H4 (cell line): ENCODE results near the gene TREML1. TPM values are rescaled to one million over a fixed set of nuclear protein-coding genes. Genes with fewer than 3 reads are reported as not detected.
"Not testable (repeated sequence)": the region's sequence is repeated elsewhere in the genome, so short reads cannot be mapped to it uniquely, and the experiment has no call there.

Experiments used
- DNase-seq: peaks from one replicate; pipeline ENCODE4 v3.0.0-alpha.2; 2015; ENCODE audit warnings: low spot score
- total RNA-seq: library from RNA; depleted of rRNA; stranded (reverse); fragments of >200 nt; shearing (Covaris generic); gene quantifications from 2 replicates; pipeline ENCODE4 v1.2.3, GENCODE V29; 2014; rRNA removed

The TREML1 gene, protein sequence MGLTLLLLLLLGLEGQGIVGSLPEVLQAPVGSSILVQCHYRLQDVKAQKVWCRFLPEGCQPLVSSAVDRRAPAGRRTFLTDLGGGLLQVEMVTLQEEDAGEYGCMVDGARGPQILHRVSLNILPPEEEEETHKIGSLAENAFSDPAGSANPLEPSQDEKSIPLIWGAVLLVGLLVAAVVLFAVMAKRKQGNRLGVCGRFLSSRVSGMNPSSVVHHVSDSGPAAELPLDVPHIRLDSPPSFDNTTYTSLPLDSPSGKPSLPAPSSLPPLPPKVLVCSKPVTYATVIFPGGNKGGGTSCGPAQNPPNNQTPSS
- not detected in 2 replicates for total RNA-seq

DNA sequence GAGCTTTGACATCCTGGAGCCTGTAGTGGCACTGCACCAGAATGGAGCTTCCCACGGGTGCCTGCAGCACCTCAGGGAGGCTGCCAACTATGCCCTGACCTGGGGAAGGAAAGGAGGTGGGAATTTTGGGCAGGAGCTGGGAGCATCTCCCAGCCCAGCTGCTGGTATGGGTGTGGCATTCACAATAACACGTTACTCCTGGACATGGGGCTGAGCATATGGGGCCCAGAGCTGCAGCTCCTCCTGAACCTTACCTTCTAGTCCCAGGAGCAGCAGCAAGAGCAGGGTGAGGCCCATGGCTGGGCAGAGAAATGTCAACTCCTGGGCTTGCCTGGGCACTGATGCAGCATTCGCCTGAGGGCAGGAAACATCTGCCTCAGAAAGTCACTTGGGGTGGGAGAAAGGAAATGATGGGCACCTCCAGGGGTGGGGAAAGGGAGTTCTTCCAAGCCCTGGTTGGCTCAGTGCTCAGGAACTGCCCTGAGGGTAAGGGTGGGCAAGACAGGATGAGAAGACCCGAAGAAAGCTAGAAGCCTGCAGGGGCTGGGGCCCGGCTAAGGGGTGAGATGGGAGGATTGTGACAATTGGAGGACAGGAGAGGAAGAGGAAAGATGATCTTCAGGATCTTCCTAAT, at the start of gene TREML1:
Gene TREML1, minus strand, starts transcription at position 356 of the 634 bp plus-strand sequence. Its CDS starts 59 bp downstream, at position 297.
- DNase-seq, result no peak

DNA sequence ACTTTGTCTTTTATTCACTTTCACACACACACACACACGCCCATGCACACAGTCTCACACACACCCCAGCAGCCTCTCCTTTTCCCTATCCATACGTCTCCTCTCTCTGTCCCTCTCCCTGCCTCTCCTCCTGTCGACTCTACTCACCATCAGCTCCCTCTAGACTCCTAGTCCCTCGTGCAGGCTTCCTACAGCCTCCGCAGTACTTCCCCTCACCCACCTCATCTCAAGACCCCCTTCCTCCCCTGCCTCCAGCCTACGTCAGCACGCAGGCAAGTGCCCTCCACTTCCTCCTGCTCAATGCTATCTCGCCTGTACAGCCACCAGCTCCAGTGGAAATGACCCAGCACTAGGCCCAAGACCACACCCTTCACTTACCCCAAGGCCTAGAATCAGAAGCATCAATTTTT, 47.6 kb upstream of the TREML1 start:
- no peak for DNase-seq

DNA sequence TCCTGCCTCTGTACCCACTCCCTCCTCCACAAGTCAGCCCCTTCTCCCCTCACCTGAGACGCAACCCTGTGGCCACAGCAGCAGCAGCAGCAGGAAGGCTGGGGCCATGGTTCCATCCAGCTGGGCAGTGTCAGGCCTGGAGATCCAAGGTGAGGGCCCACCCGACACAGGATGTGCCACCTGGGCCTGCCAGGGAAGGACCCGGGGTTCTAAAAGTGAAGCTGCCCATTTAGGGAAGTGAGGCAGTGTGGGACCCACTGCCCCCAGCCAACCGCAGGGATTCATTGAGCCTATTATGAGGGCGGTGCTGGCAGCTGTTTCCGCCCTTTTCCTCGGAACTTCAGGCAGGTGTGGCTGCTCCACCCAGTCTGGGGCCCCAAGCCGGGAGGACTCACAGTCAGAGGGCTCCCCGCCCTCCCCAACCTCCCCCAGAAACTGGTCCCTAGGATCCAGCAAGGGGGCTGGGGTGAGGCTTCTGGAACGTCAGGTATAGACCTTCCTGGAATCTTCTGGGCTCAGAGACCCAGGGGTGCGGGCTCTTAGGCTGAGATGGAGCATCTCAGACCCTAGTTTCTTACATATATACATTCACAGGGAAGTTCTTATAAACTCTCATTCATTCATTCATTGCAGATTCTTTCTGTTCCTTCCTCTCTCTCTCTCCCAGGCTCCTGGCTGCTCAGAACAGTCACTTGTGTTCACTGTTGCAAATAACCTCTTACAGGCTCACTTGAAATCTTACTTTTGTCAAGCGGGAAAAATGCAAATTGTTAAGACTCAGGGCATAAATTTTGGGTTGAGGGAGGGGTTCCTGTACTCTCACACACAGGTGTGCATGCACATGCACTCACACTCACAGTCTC, 47.0 kb upstream of the TREML1 start, which contains the start of gene TREML2:
Gene TREML2, minus strand, starts transcription at position 249 of the 863 bp plus-strand sequence. Its CDS starts 141 bp downstream, at position 108.
- DNase-seq, result no peak

DNA sequence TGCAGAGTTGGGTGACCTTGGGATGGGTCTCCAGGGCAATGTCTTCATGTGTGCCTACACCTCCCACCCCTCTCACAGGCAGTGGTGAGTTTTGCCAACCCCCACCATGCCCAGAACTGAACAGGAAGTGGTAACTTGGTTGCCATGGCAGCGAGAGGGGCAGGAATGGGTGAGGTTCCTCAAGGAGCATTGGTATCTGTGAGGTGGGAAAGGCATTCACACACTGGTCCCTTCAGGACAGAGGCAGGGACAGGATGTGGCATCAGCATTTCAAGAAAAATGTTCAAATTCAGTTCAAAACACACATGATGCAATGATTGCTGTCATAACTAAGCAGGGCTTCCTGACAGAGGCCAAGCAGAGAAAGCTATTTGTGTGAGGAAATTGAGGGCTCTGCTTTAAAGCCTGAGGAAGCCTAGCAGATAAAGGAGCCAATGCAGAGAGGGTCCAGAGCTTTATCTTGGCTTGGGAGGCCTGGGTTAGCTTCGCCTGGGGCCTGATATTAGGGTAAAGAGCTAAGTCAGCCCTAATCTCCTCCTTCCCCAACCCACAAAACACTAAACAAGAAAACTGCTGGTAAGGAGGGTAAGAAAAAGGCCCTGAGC, 46.3 kb upstream of the TREML1 start:
- peak; percentile 87 for DNase-seq

DNA sequence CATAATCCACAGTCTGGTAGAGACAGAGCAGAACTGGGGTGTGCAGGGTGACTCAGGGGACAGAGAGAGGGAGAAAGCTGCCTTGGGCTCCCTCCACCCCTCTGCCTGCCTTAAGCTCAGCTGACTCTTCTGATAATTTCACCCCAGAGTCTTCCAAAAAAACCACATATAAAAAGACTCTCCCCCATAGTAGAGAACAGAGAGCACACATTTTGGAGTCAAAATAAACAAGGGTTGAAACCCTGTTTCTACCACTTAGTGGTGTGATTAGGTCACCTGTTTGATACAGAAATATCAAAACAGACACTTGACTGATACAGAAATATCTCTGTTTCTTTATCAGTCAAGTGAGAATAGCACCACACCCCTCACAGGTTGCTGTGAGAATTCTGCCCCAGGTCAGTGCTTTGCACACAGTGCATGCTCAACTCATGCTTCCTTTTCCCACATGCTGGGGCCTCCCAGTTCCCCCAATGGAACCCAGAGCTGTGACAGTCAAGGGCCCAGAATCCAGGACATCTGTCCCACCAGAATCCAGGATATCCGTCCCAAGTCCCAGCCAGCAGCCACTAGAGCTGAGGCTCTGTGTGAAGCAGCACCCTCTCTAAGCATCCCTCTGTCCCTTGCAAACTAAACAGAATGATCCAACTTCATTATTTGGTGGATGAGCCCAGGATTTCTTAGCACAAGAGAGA, 45.6 kb upstream of the TREML1 start:
- DNase-seq, result no peak

DNA sequence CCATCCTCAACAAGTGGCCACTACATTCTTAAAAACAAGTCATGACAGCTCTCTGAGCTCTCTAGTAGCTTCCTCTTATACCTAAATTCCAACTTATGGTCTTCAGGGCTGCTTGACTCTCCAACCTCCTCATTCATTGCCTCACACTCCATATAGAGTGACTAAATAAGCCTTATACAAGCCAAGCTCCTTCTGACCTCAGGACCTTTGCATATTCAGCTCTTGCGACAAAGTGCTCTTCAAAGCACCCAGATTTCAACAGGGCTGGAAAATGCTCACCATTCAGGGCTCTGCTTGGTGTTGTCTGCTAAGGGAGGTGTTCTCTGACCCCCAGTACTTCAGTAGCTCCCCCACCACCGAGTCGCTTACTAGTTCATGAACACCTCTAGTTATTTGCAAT, 43.1 kb upstream of the TREML1 start:
- DNase-seq, result no peak

DNA sequence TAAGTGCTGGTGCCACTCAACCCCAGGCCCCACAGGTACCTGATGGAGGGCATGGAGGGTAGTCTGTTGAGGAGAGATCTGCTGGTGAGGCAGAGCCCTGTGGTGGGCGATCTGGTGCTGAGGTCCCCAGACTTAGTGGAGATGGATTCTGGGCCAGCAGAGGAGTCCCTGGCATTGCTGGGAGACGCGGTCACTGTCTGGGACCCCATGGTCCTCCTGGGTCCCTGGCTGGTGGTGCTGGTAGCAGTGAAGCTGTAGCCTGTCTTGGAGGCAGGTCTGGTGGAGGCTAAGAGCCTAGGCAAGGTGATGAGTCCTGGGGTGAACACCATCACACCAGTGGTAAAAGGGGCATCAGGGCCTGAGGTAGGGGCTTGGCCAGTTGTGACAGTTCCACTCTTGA, 40.2 kb upstream of the TREML1 start:
- DNase-seq, result no peak

DNA sequence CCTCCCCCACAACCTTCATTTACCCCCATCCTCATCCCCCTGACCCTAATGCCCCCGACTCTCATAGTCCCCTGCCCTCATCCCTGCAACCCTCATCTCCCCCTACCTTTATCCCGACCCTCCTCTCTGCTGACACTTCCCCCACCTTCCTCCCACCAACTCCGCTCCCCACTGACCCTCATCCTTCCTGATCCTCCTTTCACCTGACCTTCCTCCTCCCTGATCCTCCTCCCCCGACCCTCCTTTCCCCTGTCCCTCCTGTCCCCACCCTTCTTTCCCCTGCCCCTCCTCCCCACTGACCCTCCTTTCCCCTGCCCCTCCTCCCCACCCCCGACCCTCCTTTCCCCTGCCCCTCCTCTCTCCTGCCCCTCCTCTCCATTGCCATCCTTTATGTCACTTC, 39.7 kb upstream of the TREML1 start:
- DNase-seq, result no peak

DNA sequence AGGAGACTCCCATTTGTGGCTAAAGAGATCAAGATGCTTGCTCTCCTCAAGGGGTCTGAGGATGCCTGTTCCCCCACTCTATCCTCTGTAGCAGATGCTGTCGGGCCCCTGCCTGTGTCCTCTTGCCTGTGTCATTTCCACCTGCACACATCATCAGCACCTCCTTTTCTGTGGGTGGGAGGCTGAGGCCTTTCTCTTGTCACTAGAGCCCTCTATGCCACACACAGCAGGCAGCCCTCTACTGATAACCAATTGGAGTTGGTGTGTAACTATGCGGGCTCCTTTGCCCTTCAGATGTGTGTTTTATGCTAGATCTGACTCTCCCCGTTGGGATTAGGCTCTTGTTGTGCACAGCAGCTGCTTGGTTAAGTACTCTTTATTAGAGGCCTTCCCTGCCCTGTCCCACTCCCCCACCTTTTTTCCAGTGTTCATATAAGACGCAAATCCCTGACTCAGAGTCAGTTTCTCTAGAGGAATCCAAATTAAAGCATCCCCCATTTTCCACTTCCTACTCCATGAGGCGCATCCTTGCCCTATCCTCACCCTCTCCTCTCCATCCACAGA, 39.1 kb upstream of the TREML1 start:
- DNase-seq, result no peak

DNA sequence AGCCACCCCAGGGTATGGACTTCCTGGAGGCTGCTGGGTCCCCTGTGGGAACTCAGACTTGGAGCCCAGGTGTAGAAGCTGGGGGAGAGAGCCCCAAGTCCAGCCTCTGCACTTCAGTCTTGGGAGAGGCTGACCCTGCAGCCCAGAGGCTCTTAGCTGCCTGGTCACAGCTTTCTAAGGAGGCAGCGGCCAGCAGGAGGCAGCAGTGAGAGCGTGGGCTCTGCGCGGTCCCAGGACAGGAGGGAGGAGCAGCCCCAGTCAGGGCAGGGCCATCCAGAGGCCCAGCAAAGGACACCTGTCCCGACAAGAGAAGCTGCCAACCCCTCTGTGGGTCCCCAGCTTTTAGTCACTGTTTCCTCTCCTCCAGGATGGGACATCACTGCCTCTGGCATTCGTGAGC, 37.4 kb upstream of the TREML1 start:
- no peak for DNase-seq

DNA sequence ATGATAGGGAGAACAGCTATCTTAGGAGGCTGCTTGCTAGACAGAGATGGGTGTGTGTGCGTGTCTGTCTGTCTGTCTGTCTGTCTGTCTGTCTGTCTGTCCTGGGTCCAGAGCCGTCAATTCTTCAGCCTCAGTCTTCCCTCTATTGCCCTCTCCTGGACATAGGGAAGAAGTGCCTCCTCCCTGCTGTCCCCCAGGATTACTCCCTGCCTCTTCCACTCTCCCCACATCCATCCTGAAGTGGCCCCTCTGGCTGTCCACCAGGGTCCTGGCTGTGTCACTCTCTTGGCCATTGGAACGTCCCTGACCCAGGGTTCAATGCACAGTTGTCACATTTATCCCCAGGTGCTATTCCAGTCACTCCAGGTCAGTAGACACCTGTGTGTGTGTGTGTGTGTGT, 36.6 kb upstream of the TREML1 start:
- DNase-seq, result no peak

DNA sequence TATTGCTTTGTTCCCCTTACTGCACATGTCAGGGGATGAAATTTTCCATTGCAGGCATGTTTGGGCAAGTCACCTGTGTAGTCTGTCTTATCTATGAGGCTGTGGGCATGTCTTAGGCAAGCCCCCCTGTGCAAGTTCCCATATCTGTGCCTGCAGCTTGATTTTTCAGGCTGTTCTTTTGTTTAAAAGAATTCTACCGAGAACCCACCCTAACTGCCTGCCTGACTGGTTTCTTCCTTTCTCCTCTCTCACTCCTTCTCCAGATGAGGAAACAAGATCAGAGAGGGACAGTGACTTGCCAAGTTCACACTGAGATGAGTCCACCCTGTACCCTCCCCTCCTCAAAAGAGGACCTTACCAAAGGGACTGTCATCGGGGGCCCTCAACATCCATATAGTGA, 35.8 kb upstream of the TREML1 start:
- DNase-seq, result no peak

DNA sequence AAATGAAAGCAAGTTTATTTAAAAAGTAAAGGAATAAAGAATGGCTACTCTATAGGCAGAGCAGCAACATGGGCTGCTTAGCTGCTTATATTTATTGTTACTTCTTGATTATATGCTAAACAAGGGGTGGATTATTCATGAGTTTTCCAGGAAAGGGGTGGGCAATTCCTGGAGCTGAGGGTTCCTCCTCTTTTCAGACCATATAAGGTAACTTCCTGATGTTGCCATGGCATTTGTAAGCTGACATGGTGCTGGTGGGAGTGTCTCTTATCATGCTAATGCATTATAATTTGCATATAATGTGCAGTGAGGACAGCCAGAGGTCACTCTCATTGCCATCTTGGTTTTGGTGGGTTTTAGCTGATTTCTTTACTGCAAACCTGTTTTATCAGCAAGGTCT, 34.9 kb upstream of the TREML1 start:
- not testable (repeated sequence) for DNase-seq

DNA sequence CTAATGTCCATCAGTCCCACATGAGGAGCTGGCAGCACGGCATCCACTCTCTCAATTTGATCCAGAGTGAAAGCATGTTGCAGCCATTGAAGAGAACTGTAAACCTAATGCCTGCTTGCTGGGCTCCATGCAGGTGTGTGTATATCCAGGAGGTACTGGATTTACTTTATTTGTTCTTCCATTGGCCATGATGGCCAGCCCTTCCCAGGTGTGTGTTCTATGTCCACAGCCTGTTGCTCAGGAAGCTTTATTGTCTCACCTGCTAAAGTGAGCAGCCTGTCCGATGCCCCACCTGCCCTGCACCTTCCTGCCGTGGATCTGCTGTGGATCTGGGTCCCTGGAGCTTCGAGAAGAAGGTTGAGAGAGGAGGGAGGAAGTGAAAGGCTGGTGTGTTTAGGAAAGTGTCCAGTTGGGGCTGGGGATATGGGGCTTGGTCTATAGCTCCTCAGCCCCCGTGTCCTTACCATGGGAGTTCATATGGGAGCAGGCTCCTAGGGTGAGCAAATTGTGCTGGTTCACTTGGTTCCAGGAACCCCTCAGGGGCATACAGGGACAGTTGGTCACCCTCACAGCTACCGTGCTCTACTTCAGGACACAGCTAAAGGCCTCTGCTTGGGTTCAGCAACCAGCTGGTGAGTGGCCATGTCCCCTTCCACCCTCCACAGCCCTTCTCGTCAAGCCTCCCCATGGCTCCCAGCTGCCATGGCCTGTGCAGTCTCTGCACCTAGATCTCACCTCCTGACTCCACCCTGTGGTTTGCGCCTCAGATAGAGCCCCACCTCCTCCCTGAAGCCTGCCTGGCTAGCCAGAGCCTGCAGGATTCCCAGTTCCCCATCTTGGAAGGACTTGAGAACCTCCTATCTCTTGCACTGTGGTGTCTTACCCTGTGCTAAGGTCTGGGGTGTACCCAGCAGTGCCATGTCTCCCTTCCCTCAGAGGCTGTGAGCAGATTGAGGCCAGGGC, 34.1 kb upstream of the TREML1 start:
- DNase-seq, result no peak

DNA sequence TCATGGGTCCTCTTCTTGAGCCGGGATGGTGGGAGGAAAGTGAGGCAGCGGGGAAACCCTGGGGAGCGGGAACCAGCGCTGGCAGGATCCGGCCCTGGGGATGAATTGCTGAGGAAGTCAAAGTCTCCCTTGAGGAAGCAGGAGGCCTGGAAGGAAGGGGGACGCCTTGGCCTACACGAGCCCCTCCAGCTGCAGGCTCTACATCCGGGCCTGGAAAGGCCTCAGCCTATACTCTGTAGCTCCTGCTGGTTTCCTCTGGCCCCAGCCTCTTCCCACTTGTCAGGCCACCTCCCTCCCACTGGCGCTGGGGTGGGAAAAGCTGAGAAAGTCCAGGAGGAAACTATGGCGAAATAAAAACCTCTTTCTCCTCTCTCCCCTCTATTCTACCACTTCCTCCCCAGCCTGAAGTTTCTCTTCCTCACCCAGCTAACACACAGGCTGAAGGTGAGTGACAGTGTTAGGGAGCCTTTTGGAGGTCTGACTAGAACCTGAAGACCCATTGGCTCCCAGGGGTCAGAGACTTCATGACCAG, 31.9 kb upstream of the TREML1 start:
- no peak for DNase-seq

DNA sequence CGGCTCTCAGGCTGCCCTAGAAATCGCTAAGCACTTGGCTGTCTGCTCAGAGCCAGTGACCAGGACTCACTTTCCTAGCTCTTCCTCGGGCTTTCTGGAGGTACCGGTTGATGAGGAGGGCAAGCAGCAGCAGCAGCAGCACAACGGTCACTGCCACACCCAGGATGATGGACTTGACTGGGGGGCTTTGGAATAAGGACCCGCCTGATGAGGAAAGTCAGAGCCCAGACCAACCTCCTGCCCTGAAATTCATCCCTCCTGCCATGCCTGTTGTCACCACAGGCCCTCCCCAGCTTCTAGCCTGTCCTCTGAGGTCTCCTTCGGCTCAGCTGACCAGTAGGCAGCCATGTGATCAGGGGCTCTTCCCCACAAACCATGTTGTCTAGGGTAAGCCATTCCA, 30.6 kb upstream of the TREML1 start:
- DNase-seq, result no peak

DNA sequence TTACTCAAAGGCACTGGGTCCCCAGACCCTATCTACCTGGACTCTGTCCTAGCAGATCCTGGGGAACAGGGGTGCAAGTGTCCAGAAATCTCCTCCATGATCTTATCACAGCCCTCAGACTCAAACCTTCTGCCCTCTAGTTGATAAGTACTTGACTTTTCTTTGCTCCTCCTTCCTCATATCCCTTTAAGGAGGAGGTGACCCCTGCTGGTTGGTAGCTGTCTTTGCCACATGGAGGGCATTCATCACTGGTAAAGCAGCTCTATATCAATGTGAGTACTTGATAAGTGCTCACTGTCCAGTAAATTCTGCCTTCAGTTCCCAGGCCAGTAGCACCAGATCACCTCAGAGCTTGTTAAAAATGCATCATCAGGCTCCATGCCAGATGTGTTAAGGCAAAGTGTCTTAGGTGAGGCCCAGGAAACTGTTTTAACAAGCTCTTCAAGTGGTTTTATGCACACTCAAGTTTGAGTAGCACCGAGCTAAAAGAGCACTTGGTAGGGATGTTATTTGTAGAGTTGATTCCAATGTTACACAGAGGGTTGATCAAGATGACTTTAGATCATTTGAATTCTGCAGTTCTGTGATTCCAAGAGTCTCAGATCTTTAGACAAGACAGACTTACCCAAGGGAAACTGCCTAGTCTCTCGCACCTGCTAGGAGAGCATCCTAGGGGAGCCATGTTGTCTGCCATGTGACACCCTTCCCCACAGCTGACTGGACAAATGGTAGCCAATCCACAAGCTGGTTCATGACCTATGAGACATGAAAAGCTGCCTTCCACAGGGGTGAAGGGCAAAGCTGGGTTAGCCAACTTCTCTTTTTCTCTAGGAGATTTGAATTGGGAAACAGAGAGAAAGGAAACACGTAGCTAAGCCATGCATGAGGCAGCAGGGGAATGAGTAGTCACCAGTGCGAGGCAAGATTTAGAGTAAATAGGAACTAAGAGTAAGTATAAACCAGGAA, 28.2 kb upstream of the TREML1 start:
- peak; percentile 65 for DNase-seq

DNA sequence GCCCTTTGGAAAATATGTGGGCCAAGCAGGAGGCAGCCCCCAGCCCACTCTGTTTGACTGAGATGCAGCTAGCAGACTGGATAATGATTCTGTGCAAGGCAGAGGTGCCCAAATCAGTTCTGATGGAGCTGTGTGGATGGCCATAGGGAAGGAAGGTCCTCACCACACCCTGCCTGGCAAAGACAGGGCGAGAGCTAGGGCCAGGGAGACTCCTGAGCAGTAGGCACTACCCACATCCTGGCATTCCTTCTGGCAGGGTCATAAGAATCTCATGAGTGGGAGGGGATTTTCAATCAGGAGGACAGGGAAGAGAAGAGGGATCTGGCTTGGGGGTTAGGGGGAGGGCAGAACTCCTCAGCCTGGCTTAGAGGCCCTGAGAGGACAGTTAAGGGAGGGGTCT, 27.4 kb upstream of the TREML1 start:
- DNase-seq, result no peak
